PC-3 (cell line): ENCODE results near the gene RAD23A. TPM values are rescaled to one million over a fixed set of nuclear protein-coding genes. Genes with fewer than 3 reads are reported as not detected.

Experiments
- ATAC-seq: fragments of 200-7000 bp; cut with Tn5 transposase; 2 replicates; pipeline ENCODE4 v1.9.1; 2020; ENCODE audit warnings: mild to moderate bottlenecking, moderate library complexity
- BruUV-seq: library from RNA; stranded (reverse); fragments of 400-500 nt; replicated peaks from 2 replicates; lab custom pipeline; 2021; lab: Mats Ljungman, UMichigan
- CTCF ChIA-PET: fragments of 300-600 bp; sonication (Branson Sonifier 250); formaldehyde crosslinking; loops from one replicate; lab custom pipeline; 2022; ENCODE audit warnings: antibody characterized with exemption; lab: Charles Lee
- POLR2A ChIA-PET: fragments of 300-600 bp; sonication (Branson Sonifier 250); formaldehyde crosslinking; loops from one replicate; lab custom pipeline; 2022; ENCODE audit warnings: antibody characterized with exemption; ENCODE audit not compliant: unreplicated experiment; lab: Charles Lee
- DNase-seq: peaks from one replicate; pipeline ENCODE4 v3.0.0-alpha.2; 2015
- H2AFZ ChIP-seq: fragments of 300-600 bp; sonication (generic); 2 replicates; pipeline ENCODE4 v1.6.0; 2016; ENCODE audit warnings: antibody characterized with exemption, low read length
- H3F3A ChIP-seq: fragments of 300-600 bp; sonication (generic); one replicate; pipeline ENCODE4 v1.6.0; 2017; ENCODE audit warnings: antibody characterized with exemption, low read length, control low read depth, mild to moderate bottlenecking; ENCODE audit not compliant: unreplicated experiment
- H3K27ac ChIP-seq: fragments of 300-600 bp; sonication (generic); 2 replicates; pipeline ENCODE4 v1.5.1; 2016; ENCODE audit warnings: mild to moderate bottlenecking, low read length
- H3K27me3 ChIP-seq: fragments of 300-600 bp; sonication (generic); 2 replicates; pipeline ENCODE4 v1.6.1; 2016; ENCODE audit warnings: low read length, mixed read lengths
- H3K36me3 ChIP-seq: fragments of 300-600 bp; sonication (generic); 2 replicates; pipeline ENCODE4 v1.6.1; 2016; ENCODE audit warnings: low read depth, mixed run types, low read length, mixed read lengths
- H3K4me1 ChIP-seq: fragments of 300-600 bp; sonication (generic); 2 replicates; pipeline ENCODE4 v1.5.1; 2016; ENCODE audit warnings: low read length; ENCODE audit not compliant: insufficient read depth
- H3K4me2 ChIP-seq: fragments of 300-600 bp; sonication (generic); 2 replicates; pipeline ENCODE4 v1.6.0; 2016; ENCODE audit warnings: low read length
- H3K4me3 ChIP-seq: fragments of 300-600 bp; sonication (generic); 2 replicates; pipeline ENCODE4 v1.5.1; 2016; ENCODE audit warnings: mild to moderate bottlenecking, low read length, mixed read lengths
- H3K79me2 ChIP-seq: fragments of 300-600 bp; sonication (generic); 2 replicates; pipeline ENCODE4 v1.6.1; 2017; ENCODE audit warnings: low read length, mixed read lengths
- H3K9ac ChIP-seq: fragments of 300-600 bp; sonication (generic); 2 replicates; pipeline ENCODE4 v1.6.0; 2016; ENCODE audit warnings: mild to moderate bottlenecking, low read length
- H3K9me2 ChIP-seq: fragments of 300-600 bp; sonication (generic); replicated peaks from 2 replicates; pipeline ENCODE4 v1.6.1; 2016; ENCODE audit warnings: mixed run types, low read length, mixed read lengths
- H3K9me3 ChIP-seq: fragments of 300-600 bp; sonication (generic); 2 replicates; pipeline ENCODE4 v1.6.1; 2016; ENCODE audit warnings: low read length, mixed read lengths
- H4K20me1 ChIP-seq: fragments of 300-600 bp; sonication (generic); 2 replicates; pipeline ENCODE4 v1.6.1; 2016; ENCODE audit warnings: low read length, mixed read lengths
- CTCF ChIP-seq: fragments of 300-600 bp; sonication (generic); conservative IDR thresholded peaks from 2 replicates; pipeline ENCODE4 v1.5.1; 2017; ENCODE audit warnings: antibody characterized with exemption, low read depth, mild to moderate bottlenecking, low read length
- EZH2 ChIP-seq: fragments of 300-600 bp; sonication (generic); IDR thresholded peaks from one replicate; pipeline ENCODE4 v1.6.1; 2017; ENCODE audit warnings: antibody characterized with exemption, mild to moderate bottlenecking, low read length; ENCODE audit not compliant: unreplicated experiment
- EZH2phosphoT487 ChIP-seq: fragments of 300-600 bp; sonication (generic); IDR thresholded peaks from 2 replicates; pipeline ENCODE4 v1.6.1; 2018; ENCODE audit warnings: mild to moderate bottlenecking, antibody characterized with exemption, low read length, borderline replicate concordance
- intact Hi-C: fragments of 100-400 bp; cut with micrococcal nuclease; formaldehyde crosslinking; loops from 2 replicates; pipeline ENCODE4 v1.9.0; 2023
- total RNA-seq: library from RNA; depleted of rRNA; stranded (reverse); fragments of >200 nt; gene quantifications from 2 replicates; pipeline ENCODE4 v1.2.3, GENCODE V29; 2014

Gene RAD23A
- total RNA-seq, 1 experiment from 2014 or later, result 418 TPM

GRCh38 chr19:12952488-12953137, 7.0 kb downstream of the RAD23A start:
- peaks cover 5% of the 10 kb centered on the region for H3F3A ChIP-seq
- intact Hi-C loops, result no loop called here
- no peaks in the 10 kb centered on the region for H4K20me1 ChIP-seq
- CTCF ChIA-PET, result interaction anchor here (0.5 to 0.6 kb wide), 2 partner anchors 13 to 25 kb away, joined by 3 read pairs; no protein-coding TSS in a partner anchor
- peaks cover 41% of the 10 kb centered on the region for H3K36me3 ChIP-seq
- peaks cover 20% of the 10 kb centered on the region for H3K4me1 ChIP-seq
- no peaks in the 10 kb centered on the region for H3K9me2 ChIP-seq
- peak overlapping the region; percentile 51 for H3K9ac ChIP-seq
- no peaks in the 10 kb centered on the region for H3K27me3 ChIP-seq
- H3K27ac ChIP-seq, result peak overlapping the region; percentile 87
- peaks cover 61% of the 10 kb centered on the region for H3K79me2 ChIP-seq
- no peak overlapping the region for H2AFZ ChIP-seq
- no TSS peak for BruUV-seq
- peak; percentile 14 for ATAC-seq
- TF ChIP-seq EZH2, result no peak
- no peak for TF ChIP-seq CTCF
- no peak for TF ChIP-seq EZH2phosphoT487
- peak; percentile 60 for DNase-seq
- no peak overlapping the region for H3K4me2 ChIP-seq
- POLR2A ChIA-PET, result no interaction called here
- H3K9me3 ChIP-seq, result no peaks in the 10 kb centered on the region
- H3K4me3 ChIP-seq, result no peak overlapping the region

- POLR2A ChIA-PET, result no interaction called here
- H3K9ac ChIP-seq, result peak overlapping the region; percentile 33
Measured at GRCh38 chr19:12953138-12953798, 7.6 kb downstream of the RAD23A start.

More at GRCh38 chr19:12953138-12953798, 7.6 kb downstream of the RAD23A start:
- no peak for TF ChIP-seq CTCF
- TF ChIP-seq EZH2phosphoT487, result no peak
- TF ChIP-seq EZH2, result no peak
- no peaks in the 10 kb centered on the region for H3K9me3 ChIP-seq
- H3K36me3 ChIP-seq, result peaks cover 35% of the 10 kb centered on the region
- H3F3A ChIP-seq, result peaks cover 5% of the 10 kb centered on the region
- TSS peak; percentile 73 for BruUV-seq
- peaks cover 57% of the 10 kb centered on the region for H3K79me2 ChIP-seq
- H2AFZ ChIP-seq, result no peak overlapping the region
- H3K9me2 ChIP-seq, result no peaks in the 10 kb centered on the region
- H4K20me1 ChIP-seq, result no peaks in the 10 kb centered on the region
- CTCF ChIA-PET, result interaction anchor here (0.6 kb wide), 1 partner anchor 13 kb away, joined by 3 read pairs; no protein-coding TSS in a partner anchor
- H3K4me1 ChIP-seq, result peaks cover 20% of the 10 kb centered on the region
- peak overlapping the region; percentile 87 for H3K27ac ChIP-seq
- H3K27me3 ChIP-seq, result no peaks in the 10 kb centered on the region
- ATAC-seq (no peak), DNase-seq (no peak)
- intact Hi-C loops, result no loop called here
- no peak overlapping the region for H3K4me3 ChIP-seq
- no peak overlapping the region for H3K4me2 ChIP-seq
